GM21723 (cell line): Measurements from ENCODE around the gene ASTL.
"Not testable (repeated sequence)": the region's sequence is repeated elsewhere in the genome, so short reads cannot be mapped to it uniquely, and the experiment has no call there.

Experiments
- ATAC-seq: cut with Tn5 transposase; IDR thresholded peaks from one replicate; pipeline ENCODE4 v1.9.1; 2021; ENCODE audit warnings: mild to moderate bottlenecking, moderate library complexity; ENCODE audit not compliant: unreplicated experiment

Gene ASTL

DNA sequence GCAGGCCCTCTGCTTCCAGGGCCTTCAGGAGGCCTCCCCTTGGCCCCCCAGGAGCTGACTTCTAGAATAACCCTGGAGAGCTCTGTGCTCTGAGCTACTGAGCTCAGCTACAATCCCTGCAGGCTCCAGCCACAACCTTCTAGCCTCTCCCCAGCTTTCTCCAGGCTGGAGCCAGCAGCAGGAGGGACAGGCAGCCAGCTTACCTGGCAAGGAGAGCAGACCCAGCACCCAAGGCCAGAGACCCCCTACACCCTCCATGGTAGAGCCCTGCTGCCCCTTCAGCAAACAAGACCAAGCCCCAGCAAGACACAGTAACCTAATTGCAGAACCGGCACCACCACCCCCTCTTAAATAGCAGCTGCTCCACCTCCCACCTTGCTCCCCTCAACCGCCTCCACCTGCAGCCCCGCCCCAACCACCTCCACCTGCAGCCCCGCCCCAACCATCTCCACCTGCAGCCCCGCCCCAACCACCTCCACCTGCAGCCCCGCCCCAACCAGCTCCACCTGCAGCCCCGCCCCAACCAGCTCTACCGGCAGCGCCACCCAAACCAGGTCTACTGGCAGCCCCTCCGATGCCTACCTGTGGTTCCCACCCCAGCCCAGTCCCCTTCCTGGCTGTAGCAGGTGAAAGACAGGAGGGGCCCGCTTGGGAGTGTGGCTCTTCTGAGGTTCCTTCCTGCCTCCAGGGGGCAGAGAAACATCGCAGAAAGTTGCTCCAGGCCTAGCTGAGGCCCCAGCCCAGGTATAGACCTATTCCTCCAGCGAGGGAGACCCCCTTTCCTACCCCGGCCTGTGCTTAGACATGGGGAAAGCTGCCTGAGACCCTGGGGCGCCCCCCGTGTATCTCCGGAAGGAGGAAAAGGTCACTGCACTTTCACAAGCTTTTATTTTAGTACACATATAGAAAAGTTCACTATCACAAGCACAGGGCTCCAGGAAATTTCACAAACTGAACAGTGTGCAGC lies at the start of gene ASTL:
Gene ASTL (minus strand): TSS at position 324 of the 967 bp plus-strand sequence. CDS start 66 bp downstream, at position 258.
- peak; percentile 33 for ATAC-seq

DNA sequence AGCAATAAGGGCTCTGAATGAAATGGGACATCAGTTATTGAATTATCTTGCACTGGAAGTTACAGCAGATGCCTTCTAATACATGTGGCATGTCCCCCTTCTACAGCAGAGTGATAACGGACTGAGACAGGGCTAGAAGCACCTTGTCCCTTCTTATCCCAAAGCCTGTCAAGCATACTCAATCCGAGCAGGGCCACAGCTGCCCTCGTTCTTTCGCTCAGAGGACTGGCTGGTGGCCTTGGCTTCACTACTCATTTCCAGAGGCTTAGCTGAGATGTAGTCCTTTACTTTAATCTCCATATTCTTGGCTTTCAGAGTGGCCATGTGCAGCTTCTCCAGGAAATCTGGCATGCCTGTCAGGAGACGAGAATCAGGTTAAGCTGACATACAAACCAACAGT lies 48.3 kb upstream of the ASTL start:
- ATAC-seq = no peak

DNA sequence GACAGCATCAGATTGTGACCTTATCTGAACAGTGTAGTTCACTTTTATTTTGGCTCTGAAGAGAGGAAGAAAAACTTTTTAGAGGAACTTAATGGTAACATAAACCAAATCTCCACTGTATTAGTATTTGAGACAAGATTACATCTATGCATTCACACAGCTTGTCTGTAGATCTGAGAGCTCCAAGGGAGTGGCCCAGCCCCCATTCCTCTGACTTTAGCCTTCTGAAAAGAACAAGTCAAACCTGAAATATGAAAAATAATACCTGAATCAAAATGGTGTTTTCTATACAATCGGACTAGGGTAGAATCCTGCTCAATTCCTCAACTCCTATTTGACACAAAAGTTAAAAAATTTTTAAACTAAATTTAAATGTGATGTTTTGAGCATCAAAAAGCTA lies 47.2 kb upstream of the ASTL start:
- ATAC-seq = no peak

DNA sequence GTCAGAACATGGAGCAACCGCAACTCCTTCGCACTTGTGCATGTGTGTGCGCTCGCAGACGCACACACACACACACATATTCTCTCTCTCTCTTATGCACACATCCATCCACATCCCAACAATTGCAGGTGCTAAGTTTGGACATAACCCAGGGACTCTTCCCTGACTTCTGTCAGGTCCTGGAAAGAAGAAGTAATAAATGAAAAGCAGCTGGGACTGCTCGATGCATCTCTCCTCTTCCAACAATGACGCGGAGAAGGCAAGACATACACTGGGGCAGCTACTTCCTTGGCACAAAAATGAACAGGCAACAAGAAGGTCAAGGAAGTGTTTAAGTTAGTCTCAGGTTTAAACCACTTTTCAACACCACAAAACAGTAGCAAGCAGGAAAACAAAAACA lies 46.7 kb upstream of the ASTL start:
- no peak for ATAC-seq

DNA sequence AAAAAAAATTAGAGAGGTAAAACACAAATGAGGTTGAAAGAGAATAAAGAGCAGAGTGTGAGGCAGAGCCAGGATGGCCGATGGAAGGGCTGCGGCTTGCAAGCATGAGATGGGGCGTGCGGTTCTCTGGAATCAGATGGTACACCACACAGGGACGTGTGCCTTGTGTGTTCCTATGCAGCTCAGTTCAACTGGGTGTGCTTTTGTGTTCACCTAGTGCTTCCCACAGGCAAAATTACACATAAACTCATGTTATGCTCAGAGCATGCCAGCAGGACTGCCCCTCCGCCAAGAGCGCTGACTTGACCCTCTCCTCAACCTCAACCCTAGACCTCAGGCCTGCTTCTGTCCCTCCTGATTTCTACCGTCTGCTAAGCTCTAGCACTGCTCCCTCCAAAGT lies 45.9 kb upstream of the ASTL start:
- ATAC-seq = no peak

DNA sequence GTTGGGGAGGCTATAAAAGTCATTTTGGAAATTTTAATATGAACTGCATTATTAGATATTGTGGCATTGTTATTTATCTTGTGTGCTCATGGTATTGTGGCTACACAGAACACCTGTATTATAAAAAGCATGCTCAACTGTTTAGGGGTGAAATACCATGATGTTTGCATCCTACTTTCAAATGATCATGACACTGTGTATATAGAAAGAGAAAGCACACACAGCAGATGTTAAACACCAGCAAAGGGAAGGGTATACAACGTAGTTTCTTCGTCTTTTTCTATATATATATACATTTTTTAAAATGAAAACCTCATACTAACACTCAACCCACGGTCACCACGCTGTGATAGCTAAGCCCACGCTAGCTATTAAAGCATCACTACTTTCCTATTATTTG lies 43.2 kb upstream of the ASTL start:
- ATAC-seq = no peak

DNA sequence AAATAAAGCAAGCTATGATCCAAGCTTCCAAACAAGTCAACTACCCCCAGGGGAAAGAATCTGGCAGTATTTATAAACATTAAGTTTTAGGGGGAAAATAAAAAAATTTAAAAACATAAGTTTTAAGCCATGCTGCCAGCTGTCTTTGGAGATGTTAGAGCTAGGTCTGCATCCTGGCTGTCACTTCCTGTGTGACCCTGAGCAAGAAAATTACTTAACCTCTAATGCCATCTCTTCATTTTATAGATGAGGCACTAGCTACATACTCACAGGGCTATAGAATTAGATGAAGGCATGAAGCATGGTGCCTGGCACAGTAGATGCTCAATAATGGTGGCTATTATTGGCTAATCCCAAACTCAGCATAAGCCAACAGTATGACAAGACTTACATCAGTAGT lies 42.2 kb upstream of the ASTL start:
- ATAC-seq = no peak

DNA sequence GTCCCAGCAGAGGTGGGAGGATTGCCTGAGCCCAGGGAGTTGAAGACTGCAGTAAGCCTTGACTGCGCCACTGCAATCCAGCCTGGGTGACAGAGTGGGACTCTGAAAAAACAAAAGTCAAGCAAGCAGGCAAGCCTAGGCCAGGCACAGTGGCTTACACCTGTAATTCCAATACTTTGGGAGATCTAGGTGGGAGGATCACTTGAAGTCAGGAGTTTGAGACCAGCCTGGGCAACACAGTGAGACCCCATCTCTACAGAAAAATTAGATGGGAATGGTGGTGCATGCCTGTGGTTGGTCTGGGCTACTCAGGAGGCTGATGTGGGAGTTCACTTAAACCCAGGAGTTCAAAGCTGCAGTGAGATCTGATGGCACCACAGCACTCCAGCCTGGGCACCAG lies 41.7 kb upstream of the ASTL start:
- ATAC-seq = no peak

DNA sequence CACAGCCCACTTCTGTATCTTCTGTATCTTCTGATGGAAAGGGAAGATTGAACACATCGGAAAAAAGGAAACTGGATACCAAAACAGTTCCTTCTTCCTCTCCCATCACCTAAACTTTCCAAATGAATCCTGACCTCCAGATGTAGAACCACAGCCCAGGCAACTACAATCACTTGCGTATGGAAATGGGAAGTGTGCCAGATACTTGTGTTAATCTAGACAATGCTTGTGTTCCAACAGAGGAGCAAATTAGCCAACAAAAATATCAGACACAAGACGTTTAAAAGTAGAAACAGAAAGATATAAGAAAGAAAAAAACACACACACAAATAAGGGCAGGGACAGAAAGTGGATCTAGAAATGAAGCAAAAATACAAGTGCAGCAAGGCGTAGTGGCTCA lies 38.4 kb upstream of the ASTL start:
- ATAC-seq = no peak

DNA sequence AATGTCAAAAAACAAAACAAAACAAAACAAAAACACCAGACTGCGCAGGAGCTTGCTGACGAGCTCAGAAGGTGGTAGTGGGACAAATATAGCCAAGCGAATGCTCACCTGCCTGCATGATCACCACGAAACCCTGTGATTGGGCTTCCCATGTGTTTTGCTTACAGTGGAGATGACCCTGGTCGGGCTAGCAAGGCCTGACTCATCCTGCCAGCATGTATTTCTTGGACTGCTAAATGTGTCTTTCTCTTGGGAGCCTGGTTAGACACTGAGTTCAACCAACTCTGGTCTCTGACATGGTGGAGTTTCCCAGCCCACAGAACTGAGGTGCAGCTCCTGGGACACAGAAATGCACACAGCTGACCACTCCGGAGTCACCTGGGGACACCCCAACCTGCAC lies 37.6 kb upstream of the ASTL start:
- ATAC-seq = no peak

DNA sequence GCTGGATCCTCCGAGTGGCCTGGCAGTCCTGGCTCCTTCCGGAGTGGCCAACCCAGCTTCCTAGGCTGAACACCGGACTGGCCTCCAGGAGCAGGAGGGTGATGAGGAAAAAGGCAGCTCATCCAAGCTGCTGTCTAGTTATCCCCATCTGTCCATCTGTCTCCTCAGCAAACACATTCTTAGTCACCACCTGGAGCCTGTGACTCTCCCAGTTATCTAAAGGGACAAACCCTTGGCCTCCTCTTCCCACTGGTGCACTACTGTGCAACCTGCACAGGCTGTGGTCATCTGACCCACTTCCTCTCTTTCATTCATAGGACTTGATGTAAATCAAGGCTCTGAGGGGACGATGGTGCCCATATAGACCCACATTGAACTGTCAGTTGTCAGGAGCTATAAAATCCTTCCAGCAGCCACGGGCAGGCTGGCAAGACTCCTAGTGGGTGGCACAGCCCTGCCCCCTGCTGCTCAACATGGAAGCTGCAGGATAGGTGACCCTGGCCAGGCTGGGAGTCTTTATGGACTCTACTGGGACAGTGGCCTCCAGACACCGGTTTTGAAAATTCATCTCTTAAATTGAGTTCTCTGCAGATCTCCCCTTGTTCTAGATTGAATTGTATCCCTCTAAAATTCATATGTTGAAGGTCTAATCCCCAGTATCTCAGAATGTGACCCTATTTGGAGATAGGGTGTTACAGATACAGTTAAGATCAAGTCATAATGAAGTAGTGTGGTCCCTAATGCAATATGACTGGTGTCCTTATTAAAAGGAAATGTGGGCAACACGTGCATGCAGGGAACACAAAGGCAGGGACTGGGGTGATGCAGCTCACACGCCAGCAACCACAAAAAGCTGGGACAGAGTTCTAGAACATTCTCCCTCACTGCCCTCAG lies 36.2 kb upstream of the ASTL start:
- peak; percentile 77 for ATAC-seq

DNA sequence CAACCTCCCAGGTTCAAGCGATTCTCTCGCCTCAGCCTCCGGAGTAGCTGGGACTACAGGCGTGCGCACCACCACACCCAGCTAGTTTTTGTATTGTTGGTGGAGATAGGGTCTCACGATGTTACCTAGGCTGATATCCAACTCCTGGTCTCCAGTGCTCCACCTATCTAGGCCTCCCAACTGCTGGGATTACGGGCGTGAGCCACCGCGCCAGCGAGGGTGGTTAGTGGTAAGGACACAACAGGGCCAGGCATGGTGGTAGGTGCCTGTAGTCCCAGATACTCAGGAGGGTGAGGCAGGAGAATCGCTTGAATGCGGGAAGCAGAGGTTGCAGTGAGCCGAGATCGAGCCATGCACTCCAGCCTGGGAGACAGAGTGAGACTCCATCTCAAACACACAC lies 33.5 kb upstream of the ASTL start:
- ATAC-seq = no peak

DNA sequence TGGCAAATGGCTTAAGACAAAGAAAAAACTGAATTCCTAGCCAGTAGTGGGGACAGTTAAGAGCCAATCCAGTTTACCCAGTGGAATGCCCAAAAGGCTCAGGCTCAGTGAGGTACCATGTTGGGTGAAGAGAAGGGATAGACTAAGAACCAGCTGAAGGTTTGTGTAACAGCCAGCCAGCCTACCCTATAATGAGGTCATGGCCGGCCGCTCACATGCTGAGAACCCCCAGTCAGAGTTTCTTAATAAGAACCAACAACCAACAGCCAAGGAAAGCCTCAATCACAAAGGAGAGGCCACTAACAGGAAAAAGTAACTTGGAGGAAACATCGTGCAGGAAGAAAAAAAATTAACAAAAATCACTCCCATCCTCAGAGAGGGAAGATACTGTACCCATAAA lies 32.3 kb upstream of the ASTL start:
- ATAC-seq = no peak

DNA sequence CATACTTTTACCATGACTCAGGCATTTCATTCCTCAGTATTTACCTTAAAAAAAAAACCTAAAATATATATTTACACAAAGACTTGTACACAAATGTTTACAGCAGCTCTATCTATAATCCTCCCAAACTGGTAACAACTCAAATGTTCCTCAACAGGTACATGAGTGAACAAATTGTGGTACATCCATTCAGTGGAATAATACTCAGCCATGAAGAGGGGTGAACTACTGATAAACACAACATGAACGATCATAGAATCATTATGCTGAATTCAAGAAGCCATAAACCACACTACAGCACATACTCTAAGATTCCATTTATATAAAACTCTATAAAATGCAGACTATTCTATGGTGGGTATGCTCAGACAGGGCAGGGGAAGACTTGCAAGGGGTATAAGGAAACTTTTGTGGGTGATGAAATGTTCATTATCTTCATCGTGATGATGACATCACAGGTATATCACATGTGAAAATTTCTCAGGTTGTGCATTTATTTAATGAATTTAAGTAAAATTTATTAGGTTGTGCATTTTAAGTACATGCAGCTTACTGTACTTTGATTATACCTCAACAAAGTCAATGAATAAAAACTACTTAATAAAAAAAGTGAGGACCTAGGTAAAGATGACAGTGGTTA lies 31.7 kb upstream of the ASTL start:
- no peak for ATAC-seq

DNA sequence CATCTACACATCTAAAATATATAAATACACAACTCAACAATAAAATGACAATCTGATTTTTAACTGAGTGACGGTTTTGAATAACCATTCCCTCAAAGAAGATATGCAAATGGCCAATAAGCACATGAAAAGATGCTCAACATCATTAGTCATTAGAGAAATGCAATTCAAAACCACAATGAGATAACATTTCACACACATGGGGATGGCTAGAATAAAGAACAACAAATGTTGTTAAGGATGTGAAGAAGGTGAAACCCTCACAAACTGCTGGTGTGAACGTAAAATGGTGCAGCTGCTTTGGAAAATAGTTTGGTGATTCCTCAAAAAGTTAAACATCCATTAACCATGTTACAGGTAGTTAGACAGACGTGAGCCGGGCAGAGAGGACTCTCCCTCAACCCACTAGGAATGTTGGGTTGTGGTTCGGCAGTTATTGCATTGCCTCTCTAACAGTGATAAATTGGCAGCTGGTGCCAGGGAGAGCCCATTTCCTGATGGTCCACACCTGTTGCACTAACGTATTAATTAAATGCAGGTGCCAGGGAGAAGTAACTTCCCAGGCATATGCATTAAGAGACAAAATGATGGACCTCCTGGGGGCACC lies 29.2 kb upstream of the ASTL start:
- ATAC-seq = no peak

DNA sequence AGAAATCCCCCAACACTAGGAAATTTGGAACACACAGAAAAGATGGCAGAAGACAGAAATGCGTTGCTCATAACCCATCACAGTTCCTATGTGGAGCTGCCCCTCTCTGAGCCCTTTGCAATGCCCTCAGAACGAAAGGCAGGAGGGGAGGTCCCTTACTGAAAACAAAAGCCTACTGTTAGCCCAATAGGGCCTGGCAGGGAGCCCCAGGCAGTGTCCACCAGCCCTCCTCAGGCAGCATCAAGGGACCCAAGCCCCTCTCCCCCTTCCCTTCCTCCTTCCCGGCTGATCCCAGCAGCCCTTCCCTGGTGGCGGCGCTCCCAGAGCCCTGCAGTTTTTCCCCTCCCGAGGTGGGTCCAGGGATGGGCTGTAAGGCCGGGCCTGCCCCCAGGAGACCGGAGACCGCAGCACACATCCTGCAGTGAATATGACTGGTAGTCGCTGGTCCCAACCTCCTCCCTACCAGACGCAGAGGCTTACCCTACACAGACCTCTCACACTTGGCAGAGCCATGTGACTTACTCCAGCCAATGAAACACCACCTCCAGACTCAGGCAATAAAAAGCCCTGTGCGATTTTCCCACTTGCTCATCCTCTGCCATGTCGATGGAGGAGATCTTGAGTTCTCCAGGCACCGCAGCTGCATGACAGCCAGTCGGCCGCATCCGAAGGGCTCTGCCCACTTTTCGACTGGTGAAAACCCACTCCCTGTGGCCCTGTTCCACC lies 26.3 kb upstream of the ASTL start:
- ATAC-seq = peak; percentile 64

DNA sequence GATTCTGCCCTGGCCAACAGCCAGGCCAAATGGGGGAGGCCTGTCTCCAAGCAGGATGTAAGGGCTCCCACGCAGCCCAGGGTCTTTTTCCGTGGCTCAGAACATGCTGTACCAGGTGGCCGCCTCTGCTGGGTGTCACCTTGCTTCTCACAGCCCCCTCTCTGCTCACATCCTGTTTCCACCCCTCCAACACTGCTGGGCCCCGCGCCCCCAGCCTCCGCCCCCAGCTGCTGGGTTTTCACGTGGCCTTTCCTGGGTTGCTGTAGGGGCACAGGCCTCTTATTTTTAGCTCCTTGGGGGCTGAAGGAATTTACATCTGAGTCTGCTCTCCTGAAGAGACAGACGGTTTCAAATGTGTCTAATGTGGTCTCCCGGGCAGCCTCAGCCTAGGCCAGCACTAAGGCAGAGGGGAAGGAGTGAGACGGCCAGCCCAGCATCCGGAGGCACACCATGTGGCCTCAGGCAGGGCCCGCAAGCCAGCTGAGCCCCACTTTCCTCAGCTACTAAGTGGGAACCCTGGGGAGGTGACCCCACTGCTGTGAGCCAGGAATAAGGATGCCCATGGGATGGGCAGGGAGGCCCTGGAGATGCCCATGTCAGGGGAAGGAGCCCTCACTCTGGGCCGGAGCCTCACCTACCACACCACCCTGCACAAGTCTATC lies 25.6 kb upstream of the ASTL start:
- ATAC-seq = peak; percentile 58

DNA sequence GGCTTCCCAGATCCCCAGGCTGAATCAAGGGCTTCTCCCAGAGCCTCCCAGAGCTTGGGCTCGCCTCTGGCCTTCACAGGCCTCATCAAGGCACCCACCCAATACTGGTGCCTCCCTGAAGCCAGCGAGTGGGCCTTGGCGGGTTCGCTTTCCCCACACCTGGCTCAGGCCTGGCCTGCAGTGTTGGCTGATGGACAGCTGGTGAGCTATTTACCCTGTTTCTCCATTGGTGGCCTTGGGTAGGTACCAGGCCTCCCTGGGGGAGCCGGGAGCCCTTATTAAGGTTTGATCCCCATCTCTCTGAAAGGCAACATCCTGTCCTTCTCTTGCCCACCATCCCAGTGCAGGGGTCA lies 25.1 kb upstream of the ASTL start:
- ATAC-seq = peak; percentile 14

DNA sequence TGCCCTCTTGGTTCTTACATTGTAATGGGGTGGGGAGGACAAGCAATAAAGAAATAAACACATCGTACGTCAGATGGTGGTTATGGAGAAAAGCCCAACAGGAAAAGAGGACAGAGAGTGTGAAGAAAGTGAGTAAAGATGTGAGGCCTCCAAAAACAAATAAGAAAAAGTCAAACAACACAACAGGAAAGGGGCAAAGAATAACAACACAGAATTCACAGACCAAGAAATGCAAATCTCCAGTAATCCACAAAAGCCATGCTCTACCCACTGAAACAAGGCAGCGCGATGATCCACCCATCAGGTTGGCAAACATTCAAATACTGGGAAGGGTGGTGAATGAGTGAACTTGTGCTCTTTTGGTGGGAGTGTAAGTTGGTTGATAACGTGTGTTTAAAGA lies 23.6 kb upstream of the ASTL start:
- ATAC-seq = no peak

DNA sequence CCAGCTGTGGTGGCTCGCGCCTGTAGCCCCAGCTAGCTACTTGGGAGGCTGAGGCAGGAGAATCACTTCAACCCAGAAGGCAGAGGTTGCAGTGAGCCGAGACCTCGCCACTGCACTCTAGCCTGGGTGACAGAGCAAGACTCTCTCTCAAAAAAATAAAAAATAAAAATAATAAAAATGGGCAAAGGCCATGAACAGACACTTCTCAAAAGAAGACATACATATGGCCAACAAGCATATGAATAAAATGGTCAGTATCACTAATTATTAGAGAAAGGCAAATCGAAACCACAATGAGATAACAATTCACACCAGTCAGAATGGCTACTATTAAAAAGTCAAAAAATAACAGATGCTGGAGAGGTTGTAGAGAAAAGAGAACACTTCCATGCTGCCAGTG lies 22.1 kb upstream of the ASTL start:
- not testable (repeated sequence) for ATAC-seq
